CD4-positive, alpha-beta T cell treated with Interleukin-21 for 1 hour (primary cell): ENCODE measurements around the gene SLC44A4.

Experiments
- DNase-seq: peaks from one replicate; pipeline ENCODE4 v3.0.0-alpha.2; 2020

The SLC44A4 gene

GRCh38 chr6:31900917-31901414 lies 22.2 kb upstream of the SLC44A4 start:
- DNase-seq: no peak

GRCh38 chr6:31899882-31900722 lies 21.3 kb upstream of the SLC44A4 start:
- DNase-seq: peak; percentile 40

DNA sequence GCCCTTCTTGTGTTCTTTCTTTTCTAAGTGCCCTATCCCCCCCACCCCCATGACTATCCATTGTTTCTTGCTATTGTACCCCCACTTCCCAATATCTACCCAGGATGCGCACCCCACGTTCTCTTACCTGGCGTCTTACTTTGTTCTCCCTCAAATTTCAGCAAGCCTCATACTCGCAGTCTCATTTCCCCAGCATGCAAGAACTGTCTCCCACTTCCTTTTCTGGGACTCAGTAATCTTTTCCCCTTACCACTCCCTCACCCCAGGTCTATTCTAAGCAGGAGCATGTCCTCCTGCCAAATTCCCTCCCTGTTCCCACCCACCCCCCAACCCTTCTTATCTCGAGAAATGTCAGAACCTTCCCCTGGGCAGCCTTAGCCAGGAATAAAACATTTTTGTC lies 20.4 kb upstream of the SLC44A4 start:
- DNase-seq: no peak

- peak; percentile 74 for DNase-seq
These were observed 19.7 kb upstream of the SLC44A4 start for GRCh38 chr6:31898383-31899011.

GRCh38 chr6:31897612-31898382 lies 19.0 kb upstream of the SLC44A4 start, which contains the start of gene EHMT2:
Gene EHMT2, minus strand, starts transcription at chr6:31897698. Its CDS starts 21 bp downstream, at chr6:31897677.
- DNase-seq: peak; percentile 86

- DNase-seq: no peak
These were observed 18.2 kb upstream of the SLC44A4 start for GRCh38 chr6:31896856-31897611.

GRCh38 chr6:31896493-31896855 lies 17.7 kb upstream of the SLC44A4 start:
- DNase-seq: no peak

- no peak for DNase-seq
These were observed 14.0 kb upstream of the SLC44A4 start for GRCh38 chr6:31892821-31893220.

GRCh38 chr6:31889331-31889972 lies 10.7 kb upstream of the SLC44A4 start:
- DNase-seq: no peak

DNA sequence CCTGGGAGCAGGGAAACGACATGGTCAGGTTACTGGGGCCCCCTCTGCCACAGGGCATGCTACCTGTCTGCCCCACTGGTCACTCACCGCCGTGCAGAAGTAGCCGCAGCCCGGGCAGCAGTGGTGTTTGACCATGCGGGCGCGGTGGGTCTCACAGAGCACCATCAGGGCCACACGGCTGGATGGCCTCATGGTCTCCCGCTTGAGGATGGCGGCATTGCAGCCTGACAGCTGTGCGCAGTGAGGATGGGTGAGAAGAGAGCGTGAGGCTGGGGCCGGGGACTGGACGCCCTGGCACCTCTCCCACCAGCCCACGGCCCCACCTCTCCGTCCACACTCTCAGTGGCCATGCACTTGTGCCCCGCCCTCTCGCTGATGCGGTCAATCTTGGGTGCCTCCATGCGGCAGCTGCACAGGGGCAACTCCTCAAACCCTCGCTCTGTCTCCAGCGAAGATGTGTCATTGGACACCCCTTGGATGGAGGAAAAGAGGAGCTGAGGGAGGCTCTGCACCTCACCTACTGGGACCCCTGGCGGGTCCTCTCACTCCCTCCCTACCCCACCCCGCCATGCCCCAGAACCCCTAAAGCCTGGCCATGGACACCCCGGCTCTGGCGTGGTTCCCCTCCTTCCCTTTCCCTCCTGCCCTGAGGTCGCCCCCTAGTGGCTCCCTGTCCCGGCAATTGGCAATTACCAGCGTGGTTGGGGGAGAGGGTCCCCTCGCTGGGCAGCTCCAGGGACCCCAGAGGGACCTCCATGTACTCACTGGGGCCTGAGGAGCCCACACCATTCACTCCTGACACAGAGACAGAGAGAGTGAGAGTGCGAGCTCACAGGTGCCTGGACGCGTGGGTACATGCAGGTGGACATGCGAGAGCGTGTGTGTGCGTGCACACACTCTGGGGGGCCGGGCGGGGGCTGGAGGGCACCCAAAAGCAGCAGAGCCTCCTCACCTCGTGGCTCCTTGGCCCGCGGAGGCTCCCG lies 9.8 kb upstream of the SLC44A4 start:
- peak; percentile 49 for DNase-seq

DNA sequence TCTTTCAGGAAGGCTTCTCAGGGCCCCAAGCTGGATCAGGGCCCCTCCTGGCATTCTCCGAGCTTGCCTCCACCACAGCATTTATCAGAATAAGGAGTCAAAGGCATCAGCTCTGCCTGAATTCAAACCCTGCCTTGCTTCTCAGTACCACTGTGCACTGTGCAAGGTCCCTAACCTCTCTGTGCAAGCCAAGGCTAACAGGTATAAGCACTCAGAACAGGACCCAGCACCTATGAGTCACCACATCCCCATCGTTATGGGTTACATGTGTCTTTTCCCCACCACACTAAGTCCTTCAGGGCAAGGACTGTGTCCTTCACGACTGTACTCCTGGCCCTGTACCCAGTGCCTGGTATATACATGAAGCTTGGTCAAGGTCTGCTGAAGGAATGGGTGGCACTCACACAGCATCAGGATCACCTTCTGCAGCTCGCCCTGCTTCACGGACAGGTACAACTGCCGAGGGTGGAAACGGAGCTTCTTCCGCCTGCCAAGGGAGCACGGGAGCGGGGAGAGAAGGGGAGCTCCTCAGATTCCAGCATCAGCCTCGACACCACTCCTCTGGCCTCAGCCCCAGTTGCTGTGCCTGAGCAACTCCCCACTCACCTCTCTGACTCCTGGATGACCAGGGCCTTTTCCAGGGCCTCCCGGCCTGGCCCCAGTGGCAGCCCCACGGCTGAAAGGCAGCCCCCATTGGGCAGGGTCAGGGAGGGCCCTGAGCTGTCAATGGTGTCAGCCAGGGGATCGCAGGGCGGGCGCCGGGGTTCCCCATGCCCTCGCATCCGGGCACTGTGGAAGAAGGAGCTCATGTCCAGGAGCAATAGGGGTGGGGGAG lies 8.6 kb upstream of the SLC44A4 start:
- DNase-seq: no peak

DNA sequence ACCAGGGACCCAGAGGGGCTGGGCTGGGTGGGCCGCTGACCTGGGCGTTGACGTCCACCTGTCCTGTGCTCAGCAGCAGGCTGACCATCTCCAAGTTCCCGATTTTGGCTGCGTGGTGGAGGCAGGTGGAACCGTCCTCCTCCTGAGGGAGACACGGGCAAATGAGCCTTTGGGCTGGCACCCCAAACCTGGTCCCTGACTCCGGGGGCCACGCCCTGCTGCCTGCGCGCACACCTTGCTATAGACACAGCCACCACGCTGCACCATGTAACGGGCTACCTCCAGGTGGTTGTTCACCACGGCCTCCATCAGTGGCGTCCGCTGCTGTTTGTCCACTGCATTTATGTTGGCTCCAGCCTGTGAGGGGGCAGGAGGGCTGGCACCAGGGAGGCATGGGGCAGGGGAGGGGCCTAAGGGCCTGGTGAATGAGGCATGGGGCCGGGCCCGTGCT lies 7.8 kb upstream of the SLC44A4 start:
- DNase-seq: no peak

DNA sequence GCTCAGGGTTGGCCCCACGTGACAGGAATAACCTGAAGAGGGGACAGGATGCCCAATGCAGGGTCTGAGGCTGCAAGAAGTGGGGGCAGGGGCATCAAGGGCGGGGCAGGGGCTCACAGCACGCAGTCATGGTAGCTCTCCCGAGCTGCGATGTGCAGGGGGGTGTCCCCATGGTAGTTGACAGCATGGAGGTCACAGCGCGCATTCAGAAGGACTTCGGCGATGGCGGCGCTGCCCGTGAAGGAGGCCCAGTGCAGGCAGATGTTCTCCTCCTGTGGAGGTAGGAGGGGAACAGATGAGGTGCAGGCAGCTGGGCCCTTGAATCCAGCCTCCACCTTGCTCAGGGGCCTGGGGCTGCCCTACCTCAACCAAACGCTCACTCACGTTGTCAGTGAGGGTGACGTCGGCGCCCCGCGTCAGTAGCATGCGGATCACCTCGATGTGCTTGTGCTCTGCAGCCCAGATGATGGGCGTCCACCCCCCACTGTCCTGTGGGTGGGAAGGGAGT lies 5.8 kb upstream of the SLC44A4 start:
- no peak for DNase-seq

DNA sequence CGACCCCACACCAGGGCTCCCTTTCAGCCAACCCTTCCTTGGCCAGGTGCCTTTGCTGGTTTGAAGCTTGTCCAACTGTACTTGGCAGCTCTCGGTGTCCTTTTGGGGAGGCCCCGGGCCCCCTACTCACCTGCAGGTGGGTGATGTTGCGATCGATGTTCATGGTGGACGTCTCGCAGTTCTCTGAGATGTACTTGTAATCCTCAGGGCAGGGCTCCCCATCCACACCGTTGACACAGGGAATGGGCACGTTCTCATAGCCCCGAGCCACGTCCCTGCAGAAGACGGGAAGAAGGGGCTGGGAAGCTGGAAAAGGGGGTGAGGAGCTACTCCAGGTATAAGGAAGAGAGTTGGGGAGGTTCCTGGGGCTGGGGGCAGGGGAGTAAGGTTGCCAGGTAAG lies 4.9 kb upstream of the SLC44A4 start:
- no peak for DNase-seq

GRCh38 chr6:31882344-31882743 lies 3.5 kb upstream of the SLC44A4 start:
- no peak for DNase-seq

DNA sequence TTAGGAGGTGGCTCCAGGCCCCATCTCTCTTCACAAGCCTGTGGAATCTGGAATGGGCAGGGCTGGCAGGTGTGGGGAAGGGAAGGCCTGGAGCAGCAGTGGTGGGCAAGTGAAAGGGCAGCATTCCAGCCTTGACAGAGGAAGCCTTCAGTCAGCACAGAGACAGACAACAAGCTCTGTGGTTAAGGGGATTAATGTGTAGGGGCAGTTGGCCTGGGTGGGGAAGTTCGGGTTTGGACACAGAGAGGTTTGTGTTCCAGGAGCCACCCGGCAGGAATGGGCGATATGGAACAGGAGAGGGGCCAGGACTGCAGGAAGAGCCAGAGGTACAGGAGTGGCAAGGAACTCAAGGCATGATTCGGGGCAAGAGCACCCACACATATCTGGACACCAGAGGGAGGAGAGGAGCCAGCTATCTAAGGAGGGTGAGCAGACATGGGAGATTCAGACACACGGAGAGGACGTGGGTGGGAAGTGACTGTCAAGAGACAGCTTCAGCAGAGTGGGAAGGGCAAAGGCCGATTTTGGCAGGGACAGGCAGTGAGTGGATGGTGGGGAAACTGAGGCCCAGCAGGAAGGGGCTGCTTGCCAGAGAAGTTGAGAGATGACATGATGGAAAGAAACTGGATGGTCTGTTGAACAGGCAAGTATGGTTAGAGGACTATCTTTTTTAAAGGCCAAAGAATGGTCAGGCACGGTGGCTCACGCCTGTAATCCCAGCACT lies 2.5 kb upstream of the SLC44A4 start:
- no peak for DNase-seq

DNA sequence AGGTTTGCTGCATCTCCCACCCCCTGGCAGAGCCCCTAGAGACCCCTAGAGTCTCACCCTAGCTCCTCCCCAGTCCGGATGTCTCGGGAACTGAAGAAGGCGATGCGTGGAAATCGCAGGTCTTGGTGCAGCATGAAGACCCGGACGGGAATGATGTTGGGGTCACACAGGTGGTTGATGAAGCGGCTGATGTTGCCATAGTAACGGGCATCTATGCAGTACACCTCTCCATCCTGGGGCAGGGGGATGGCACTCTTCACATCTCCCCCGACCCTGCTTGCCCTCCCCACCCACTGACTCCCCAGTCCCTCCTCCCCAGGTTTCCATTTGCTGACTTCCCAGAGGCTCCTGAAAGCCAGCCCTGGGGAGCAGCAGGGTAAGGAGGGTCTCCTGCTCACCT lies 1.8 kb upstream of the SLC44A4 start:
- no peak for DNase-seq

DNA sequence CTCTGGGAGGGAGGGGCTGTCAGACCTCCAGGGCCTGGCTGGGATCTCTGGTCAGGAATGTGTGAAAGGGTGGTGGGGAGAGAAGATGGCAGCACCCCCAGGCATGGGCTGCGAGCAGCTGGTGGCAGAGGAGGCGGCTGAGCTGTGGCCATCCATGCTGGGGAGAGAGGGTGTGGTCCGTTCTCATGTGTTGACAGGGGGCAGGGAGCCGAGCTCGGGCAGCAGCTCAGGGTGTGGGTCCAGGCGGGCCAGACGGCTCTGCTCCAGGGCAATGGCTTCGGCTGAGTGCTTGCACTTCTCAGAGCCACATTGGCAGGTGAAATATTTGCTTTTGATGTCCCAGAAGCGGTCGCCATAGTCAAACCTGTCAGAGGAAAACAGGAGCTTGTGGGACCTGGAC lies 1.1 kb upstream of the SLC44A4 start:
- DNase-seq: no peak

DNA sequence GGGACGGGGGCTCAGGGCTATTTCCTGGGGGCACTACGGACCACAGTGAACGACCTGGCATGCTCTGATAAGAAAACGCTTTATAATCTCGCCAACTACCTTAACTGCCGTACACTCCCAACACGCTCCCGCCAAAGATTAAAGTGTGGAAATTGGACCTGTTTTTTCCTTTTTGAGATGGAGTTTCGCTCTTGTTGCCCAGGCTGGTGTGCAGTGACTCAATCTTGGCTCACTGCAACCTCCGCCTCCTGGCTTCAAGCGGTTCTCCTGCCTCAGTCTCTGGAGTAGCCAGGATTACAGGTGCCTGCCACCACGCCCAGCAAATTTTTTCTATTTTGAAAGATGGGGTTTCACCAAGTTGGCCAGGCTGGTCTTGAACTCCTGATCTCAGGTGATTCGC lies 346 bp upstream of the SLC44A4 start:
- no peak for DNase-seq
